HCT116 (cell line): Measurements from ENCODE around the gene STUM. TPM values are rescaled to one million over a fixed set of nuclear protein-coding genes. Genes with fewer than 3 reads are reported as not detected.

Experiments used
- ATAC-seq: fragments of 200-7000 bp; cut with Tn5 transposase; 2 replicates; pipeline ENCODE4 v1.9.1; 2020; ENCODE audit warnings: mild to moderate bottlenecking, moderate library complexity
- BruUV-seq: library from RNA; stranded (reverse); fragments of 400-500 nt; replicated peaks from 2 replicates; lab custom pipeline; 2021; lab: Mats Ljungman, UMichigan
- CTCF ChIA-PET: fragments of 300-600 bp; sonication (Branson Sonifier 250); formaldehyde crosslinking; loops from one replicate; lab custom pipeline; 2021; ENCODE audit warnings: antibody characterized with exemption; lab: Charles Lee
- POLR2A ChIA-PET: fragments of 300-600, 350-600 bp; sonication (Branson Sonifier 250); formaldehyde crosslinking; loops from one replicate; lab custom pipeline; 2021; ENCODE audit warnings: antibody characterized with exemption; lab: Charles Lee
- RAD21 ChIA-PET, 2 experiments: fragments of 300-600 bp; sonication (Branson Sonifier 250); formaldehyde crosslinking; loops; one replicate each; lab custom pipeline; 2023; ENCODE audit warnings: low total read pairs in 2 of 2; ENCODE audit not compliant: uncharacterized antibody in 2 of 2, unreplicated experiment in 2 of 2, low non-redundant PET in 1 of 2; lab: Charles Lee
- DNase-seq: peaks from one replicate; pipeline ENCODE4 v3.0.0-alpha.2; 2010; ENCODE audit warnings: low read depth, low spot score
- H2AFZ ChIP-seq: fragments of 200-600 bp; shearing (Covaris generic), sonication (generic); 2 replicates; pipeline ENCODE4 v1.6.1; 2017; ENCODE audit warnings: low read depth, mixed run types, mixed read lengths, antibody characterized with exemption, low read length; ENCODE audit not compliant: poor library complexity, severe bottlenecking
- H3K27ac ChIP-seq: 2 replicates; pipeline ENCODE4 v1.5.1; 2012; ENCODE audit warnings: low read depth, low read length
- H3K27me3 ChIP-seq: fragments of 200-600 bp; sonication (generic); 2 replicates; pipeline ENCODE4 v1.6.1; 2016; ENCODE audit warnings: mixed run types, low read length, mixed read lengths; ENCODE audit not compliant: insufficient read depth
- H3K36me3 ChIP-seq, 2 experiments: fragments of 200-500 bp in 1 of 2; fragments of 200-600 bp in 1 of 2; sonication (Bioruptor generic) in 1 of 2; sonication (generic) in 1 of 2; 2 replicates each; pipeline versions ENCODE4 v1.5.1 to v1.6.1; 2014 to 2016; ENCODE audit warnings: low read length in 2 of 2, inconsistent platforms in 1 of 2, mixed read lengths in 1 of 2, mixed run types in 1 of 2; ENCODE audit not compliant: insufficient read depth in 2 of 2, control insufficient read depth in 1 of 2
- H3K4me1 ChIP-seq, 2 experiments: fragments of 200-600 bp in 1 of 2; sonication (generic) in 1 of 2; 2 replicates each; pipeline versions ENCODE4 v1.5.1 to v1.6.1; 2012 to 2017; ENCODE audit warnings: low read length in 2 of 2, inconsistent platforms in 1 of 2, mild to moderate bottlenecking in 1 of 2, mixed read lengths in 1 of 2, mixed run types in 1 of 2, moderate library complexity in 1 of 2; ENCODE audit not compliant: insufficient read depth in 2 of 2, control insufficient read depth in 1 of 2
- H3K4me2 ChIP-seq: fragments of 200-600 bp; sonication (generic); 2 replicates; pipeline ENCODE4 v1.6.1; 2017; ENCODE audit warnings: mixed run types, low read length, mixed read lengths
- H3K4me3 ChIP-seq, 2 experiments: fragments of 200-600 bp in 1 of 2; sonication (generic) in 1 of 2; replicated peaks in 1 of 2; 2 replicates each; pipeline ENCODE4 v1.5.1; 2011 to 2016; ENCODE audit warnings: low read length in 2 of 2, control low read depth in 1 of 2, low read depth in 1 of 2, mild to moderate bottlenecking in 1 of 2, mixed read lengths in 1 of 2, mixed run types in 1 of 2
- H3K79me2 ChIP-seq: fragments of 200-600 bp; sonication (generic); 2 replicates; pipeline ENCODE4 v1.6.1; 2017; ENCODE audit warnings: mild to moderate bottlenecking, mixed run types, low read length, moderate library complexity, mixed read lengths; ENCODE audit not compliant: insufficient read depth
- H3K9ac ChIP-seq: fragments of 200-600 bp; sonication (generic); 2 replicates; pipeline ENCODE4 v1.6.1; 2016; ENCODE audit warnings: low read length, mixed read lengths
- H3K9me2 ChIP-seq: fragments of 200-600 bp; sonication (generic), shearing (Covaris generic); 2 replicates; pipeline ENCODE4 v1.6.1; 2017; ENCODE audit warnings: mixed run types, mild to moderate bottlenecking, moderate library complexity; ENCODE audit not compliant: insufficient read depth
- H3K9me3 ChIP-seq, 2 experiments: fragments of 200-500 bp in 1 of 2; fragments of 200-600 bp in 1 of 2; sonication (Bioruptor generic) in 1 of 2; sonication (generic) in 1 of 2; 2 replicates each; pipeline ENCODE4 v1.6.1; 2014 to 2017; ENCODE audit warnings: low read length in 2 of 2, mixed read lengths in 2 of 2, inconsistent platforms in 1 of 2, low read depth in 1 of 2, mild to moderate bottlenecking in 1 of 2, mixed run types in 1 of 2, moderate library complexity in 1 of 2; ENCODE audit not compliant: control insufficient read depth in 1 of 2, insufficient read depth in 1 of 2
- H4K20me1 ChIP-seq: fragments of 200-600 bp; sonication (generic), shearing (Covaris generic); 2 replicates; pipeline ENCODE4 v1.6.1; 2017; ENCODE audit warnings: mixed run types, mild to moderate bottlenecking, moderate library complexity; ENCODE audit not compliant: insufficient read depth
- ATF3 ChIP-seq: IDR thresholded peaks from 2 replicates; pipeline ENCODE4 v1.6.1; 2012
- CBX3 ChIP-seq: IDR thresholded peaks from 2 replicates; pipeline ENCODE4 v1.6.1; 2012; ENCODE audit warnings: low read depth
- CEBPB ChIP-seq: IDR thresholded peaks from 2 replicates; pipeline ENCODE4 v1.6.1; 2012; ENCODE audit warnings: low read depth
- CTCF ChIP-seq, 3 experiments: fragments of 200-600 bp in 1 of 3; sonication (generic) in 1 of 3; IDR thresholded peaks in 2 of 3; conservative IDR thresholded peaks in 1 of 3; 2 replicates each; pipeline ENCODE4 v1.5.1; 2012 to 2017; ENCODE audit warnings: low read depth in 2 of 3, low read length in 2 of 3, antibody characterized with exemption in 1 of 3, borderline replicate concordance in 1 of 3, control low read depth in 1 of 3, mild to moderate bottlenecking in 1 of 3, mixed read lengths in 1 of 3, mixed run types in 1 of 3, moderate library complexity in 1 of 3; ENCODE audit not compliant: insufficient read depth in 1 of 3
- EGR1 ChIP-seq: IDR thresholded peaks from 2 replicates; pipeline ENCODE4 v1.6.1; 2012; ENCODE audit warnings: low read depth
- ELF1 ChIP-seq: IDR thresholded peaks from 2 replicates; pipeline ENCODE4 v1.6.1; 2012; ENCODE audit warnings: low read depth, borderline replicate concordance
- EZH2phosphoT487 ChIP-seq: fragments of 200-600 bp; IDR thresholded peaks from 2 replicates; pipeline ENCODE4 v1.6.1; 2018; ENCODE audit warnings: antibody characterized with exemption, borderline replicate concordance
- FOSL1 ChIP-seq: IDR thresholded peaks from 2 replicates; pipeline ENCODE4 v1.6.1; 2012; ENCODE audit warnings: low read depth
- MAX ChIP-seq: IDR thresholded peaks from 2 replicates; pipeline ENCODE4 v1.6.1; 2012
- POLR2A ChIP-seq: IDR thresholded peaks from 2 replicates; pipeline ENCODE4 v1.7.0; 2011; ENCODE audit warnings: borderline replicate concordance; ENCODE audit not compliant: insufficient read depth, insufficient read length; ENCODE audit errors: extremely low read depth
- RAD21 ChIP-seq: IDR thresholded peaks from 2 replicates; pipeline ENCODE4 v1.6.1; 2012; ENCODE audit warnings: low read depth, mild to moderate bottlenecking
- SIN3A ChIP-seq: IDR thresholded peaks from 2 replicates; pipeline ENCODE4 v1.6.1; 2012; ENCODE audit warnings: low read depth
- YY1 ChIP-seq: IDR thresholded peaks from 2 replicates; pipeline ENCODE4 v1.6.1; 2011; ENCODE audit warnings: low read length, low read depth, moderate library complexity, mild to moderate bottlenecking; ENCODE audit not compliant: insufficient replicate concordance; ENCODE audit errors: extremely low read depth
- intact Hi-C: fragments of 100-400 bp; cut with micrococcal nuclease; formaldehyde crosslinking; loops from 2 replicates; pipeline ENCODE4 v1.10.0; 2022
- total RNA-seq: library from RNA; stranded (reverse); gene quantifications from one replicate; pipeline ENCODE4 v1.2.1, GENCODE V29; 2021; ENCODE audit not compliant: unreplicated experiment

STUM gene
- total RNA-seq, 1 experiment from 2014 or later: not detected

- H3K27me3 ChIP-seq: peaks cover under 1% of the 10 kb centered on the region; the same call in 1 of the 2 replicates
- no peak overlapping the region for H3K27ac ChIP-seq
- H4K20me1 ChIP-seq: no peaks in the 10 kb centered on the region
- ATAC-seq (no peak), DNase-seq (no peak)
- no peak for TF ChIP-seq RAD21
- no peak for TF ChIP-seq ELF1
- no peak for TF ChIP-seq POLR2A
- TF ChIP-seq CEBPB: no peak
- TF ChIP-seq CBX3: no peak
- no peak for TF ChIP-seq EGR1
- no peak for TF ChIP-seq EZH2phosphoT487
- no peak for TF ChIP-seq SIN3A
- no peak for TF ChIP-seq FOSL1
- no peak for TF ChIP-seq ATF3
- no peak for TF ChIP-seq YY1
- TF ChIP-seq CTCF (IDR thresholded peaks at IDR 0.05 in 2 of 3, conservative IDR thresholded peaks at IDR 0.05 in 1 of 3; ENCODE audit: borderline replicate concordance in 1 of 3, insufficient read depth in 1 of 3, low read depth in 2 of 3, low read length in 2 of 3): no peak
- TF ChIP-seq MAX: no peak
- RAD21 ChIA-PET: no interaction called here
- POLR2A ChIA-PET: no interaction called here
- no peaks in the 10 kb centered on the region for H3K79me2 ChIP-seq
- intact Hi-C loops: loop anchor here (1.0 to 2.0 kb wide), 3 partner anchors 61 to 890 kb away; no protein-coding TSS in a partner anchor
- no peak overlapping the region for H3K9ac ChIP-seq
- no peak overlapping the region for H2AFZ ChIP-seq
- no peak overlapping the region for H3K4me3 ChIP-seq
- H3K9me2 ChIP-seq: no peaks in the 10 kb centered on the region
- CTCF ChIA-PET: interaction anchor here (0.6 to 2.0 kb wide), 11 partner anchors 8 to 422 kb away, joined by 3 to 9 read pairs (median 4); partner anchors contain the start of gene PARP1
- H3K9me3 ChIP-seq: no peaks in the 10 kb centered on the region
- BruUV-seq: no TSS peak
- peaks cover 0 to 21% of the 10 kb centered on the region in 2 experiments; a peak in 2 of 4 replicates for H3K4me1 ChIP-seq
- H3K4me2 ChIP-seq: no peak overlapping the region
- H3K36me3 ChIP-seq: no peaks in the 10 kb centered on the region
Observed at GRCh38 chr1:226546926-226547325, 1.6 kb upstream of the STUM start.
